SHP77 (cell line): ENCODE results near the gene C22orf23.
"Not testable (repeated sequence)": the region's sequence is repeated elsewhere in the genome, so short reads cannot be mapped to it uniquely, and the experiment has no call there.

Experiments used
- DNase-seq, 2 experiments: peaks; one replicate each; lab custom pipeline; 2025; lab: John Stamatoyannopoulos, UW

C22orf23 gene

GRCh38 chr22:37954686-37955085, 1.3 kb upstream of the C22orf23 start:
- no peak for DNase-seq

- DNase-seq: no peak
Measured at GRCh38 chr22:37953062-37953436, 352 bp downstream of the C22orf23 start.

- not testable (repeated sequence) for DNase-seq
Measured at GRCh38 chr22:37952629-37953028, 772 bp downstream of the C22orf23 start.

DNA sequence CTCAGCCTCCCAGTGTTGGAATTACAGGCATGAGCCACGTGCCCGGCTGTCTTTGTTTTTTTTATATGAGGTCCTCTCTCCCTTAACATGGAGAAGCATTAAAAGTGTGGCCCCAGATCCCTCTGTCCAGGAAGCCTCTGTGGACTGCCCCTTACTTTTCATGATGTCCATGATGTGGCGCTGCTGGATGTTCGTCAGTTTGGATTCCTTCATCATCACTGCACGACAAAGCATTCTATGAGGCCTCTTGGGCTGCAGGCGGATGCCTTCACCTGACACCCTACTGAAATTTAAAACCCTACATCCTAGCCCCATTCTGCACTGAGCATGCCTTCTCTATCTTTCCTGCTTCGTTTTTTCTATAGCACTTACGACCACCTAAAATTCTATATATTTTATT, 2.1 kb downstream of the C22orf23 start:
- DNase-seq: no peak

- not testable (repeated sequence) for DNase-seq
Measured at GRCh38 chr22:37947142-37947795, 6.1 kb downstream of the C22orf23 start.

- not testable (repeated sequence) for DNase-seq
Measured at GRCh38 chr22:37944423-37944822, 9.0 kb downstream of the C22orf23 start.

DNA sequence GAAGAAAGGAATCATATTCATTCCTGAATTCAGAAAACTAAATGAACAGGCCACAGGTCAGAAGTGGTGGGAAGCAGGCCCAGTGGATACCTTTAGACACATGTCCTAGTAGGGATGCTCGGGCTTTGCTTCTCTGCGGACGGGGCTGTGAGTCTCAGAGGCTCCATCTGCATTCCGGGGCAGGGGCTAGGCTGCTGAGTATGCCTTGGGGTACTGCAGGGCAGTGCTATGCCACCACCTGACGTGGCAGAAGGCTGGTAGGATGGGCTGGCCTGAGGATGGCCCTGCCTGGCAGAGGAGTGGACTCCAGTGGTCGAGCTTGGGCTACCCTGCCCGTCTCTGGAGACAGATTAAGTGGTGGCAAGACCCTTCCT, 9.6 kb downstream of the C22orf23 start:
- DNase-seq: no peak

- no peak for DNase-seq
Measured at GRCh38 chr22:37943136-37943824, 10.1 kb downstream of the C22orf23 start.

GRCh38 chr22:37942133-37942532, 11.3 kb downstream of the C22orf23 start:
- DNase-seq: no peak

DNA sequence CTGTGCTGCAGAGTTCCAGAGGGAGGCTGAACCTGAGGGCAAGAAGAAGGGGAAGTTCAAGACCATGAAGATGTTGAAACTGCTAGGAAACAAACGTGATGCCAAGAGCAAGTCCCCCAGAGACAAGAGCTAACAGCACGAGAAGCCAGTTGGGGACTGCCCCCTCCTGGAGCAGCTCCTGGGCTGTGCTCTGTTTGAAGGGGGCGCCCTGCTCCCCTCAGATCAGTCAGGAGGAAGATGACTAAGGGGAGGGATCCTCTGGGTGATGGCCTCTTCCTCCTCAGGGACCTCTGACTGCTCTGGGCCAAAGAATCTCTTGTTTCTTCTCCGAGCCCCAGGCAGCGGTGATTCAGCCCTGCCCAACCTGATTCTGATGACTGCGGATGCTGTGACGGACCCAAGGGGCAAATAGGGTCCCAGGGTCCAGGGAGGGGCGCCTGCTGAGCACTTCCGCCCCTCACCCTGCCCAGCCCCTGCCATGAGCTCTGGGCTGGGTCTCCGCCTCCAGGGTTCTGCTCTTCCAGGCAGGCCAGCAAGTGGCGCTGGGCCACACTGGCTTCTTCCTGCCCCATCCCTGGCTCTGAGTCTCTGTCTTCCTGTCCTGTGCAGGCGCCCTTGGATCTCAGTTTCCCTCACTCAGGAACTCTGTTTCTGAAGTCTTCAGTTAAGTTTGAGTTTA, 12.6 kb downstream of the C22orf23 start:
- DNase-seq: no peak

DNA sequence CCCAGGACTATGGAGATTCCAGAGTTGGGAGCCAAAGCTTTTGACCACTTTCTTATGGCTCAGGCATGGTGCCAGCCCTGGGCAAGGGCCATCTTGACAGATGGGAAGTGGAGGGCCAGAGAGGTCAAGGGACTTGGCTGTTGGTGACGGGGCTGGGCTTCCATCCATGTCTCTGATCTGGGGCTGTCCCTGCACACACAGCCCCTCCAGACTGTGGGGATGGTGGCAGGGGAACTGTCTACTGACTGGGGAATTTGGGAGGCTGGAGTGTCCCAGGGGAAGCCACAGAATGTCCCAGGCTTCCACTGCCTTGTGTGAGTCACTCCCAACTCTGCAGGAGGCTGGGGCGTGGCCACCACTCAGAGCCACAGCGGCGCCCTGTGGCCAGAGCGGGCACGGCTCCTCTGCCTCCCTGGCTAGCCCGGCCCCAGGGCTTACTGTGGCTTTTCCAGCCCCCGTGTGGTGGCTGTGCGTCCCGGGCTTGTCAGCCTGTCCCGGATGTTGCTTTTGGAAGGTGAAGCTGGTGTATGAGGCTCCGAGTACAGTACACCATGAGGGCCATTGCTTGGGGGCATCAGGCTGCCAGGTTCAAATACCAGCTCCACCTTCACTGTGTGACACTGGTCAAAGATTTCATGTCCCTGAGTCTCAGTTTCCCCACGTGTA, 19.6 kb downstream of the C22orf23 start:
- DNase-seq: peak; percentile 72 to 78

DNA sequence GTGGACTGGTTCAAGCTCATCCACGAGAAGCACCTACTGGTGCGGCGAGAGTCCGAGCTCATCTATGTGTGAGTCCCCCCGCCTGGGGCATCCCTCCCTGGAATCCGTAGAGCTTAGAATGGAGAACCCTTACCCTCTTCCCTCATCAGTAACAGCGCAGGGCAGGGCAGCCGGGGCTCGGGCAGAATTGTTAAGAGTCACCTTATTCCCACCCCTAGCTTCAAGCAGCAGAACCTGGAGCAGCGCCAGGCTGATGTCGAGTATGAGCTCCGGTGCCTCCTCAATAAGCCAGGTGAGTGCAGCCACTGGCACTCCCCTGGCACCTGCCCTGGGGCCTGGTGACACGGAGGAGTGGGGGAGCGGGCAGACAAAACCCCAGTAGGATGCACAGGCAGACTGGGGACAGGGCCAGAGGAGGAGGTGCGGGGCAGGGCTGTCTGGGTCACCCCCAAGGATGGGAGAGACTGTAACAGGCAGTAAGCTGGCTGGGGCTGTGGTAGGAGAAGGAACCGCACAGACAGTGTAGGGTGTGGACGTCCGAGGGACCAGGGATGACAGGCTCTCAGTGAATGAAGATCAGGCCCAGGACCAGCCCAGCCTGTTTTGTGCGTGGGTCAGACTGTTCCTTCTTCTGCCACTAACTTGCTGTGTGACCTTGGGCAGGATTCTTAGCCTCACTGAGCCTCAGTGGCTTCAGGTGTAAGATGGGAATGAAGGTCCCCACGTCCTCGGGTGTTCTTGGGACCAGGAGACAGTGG, 20.4 kb downstream of the C22orf23 start:
- peak in 1 of 2 experiments; percentile 3 for DNase-seq

DNA sequence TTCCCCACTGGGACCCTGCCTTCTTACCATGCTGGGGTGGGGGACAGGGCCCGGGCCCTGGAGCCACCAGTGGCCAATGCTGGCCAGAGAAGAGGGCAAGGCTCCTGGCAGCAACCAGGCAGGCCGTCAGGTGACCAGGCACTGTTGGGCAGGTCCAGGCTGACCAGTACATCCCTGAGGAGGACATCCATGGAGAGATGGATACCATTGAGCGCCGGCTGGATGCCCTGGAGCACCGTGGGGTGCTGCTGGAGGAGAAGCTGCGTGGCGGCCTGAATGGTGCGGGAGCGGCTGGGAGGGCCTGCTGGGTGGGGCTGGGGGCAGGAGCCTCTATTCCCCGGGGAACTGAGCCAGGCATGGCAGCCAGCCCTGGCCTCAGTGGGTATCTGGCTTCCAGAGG, 21.0 kb downstream of the C22orf23 start:
- DNase-seq: no peak

DNA sequence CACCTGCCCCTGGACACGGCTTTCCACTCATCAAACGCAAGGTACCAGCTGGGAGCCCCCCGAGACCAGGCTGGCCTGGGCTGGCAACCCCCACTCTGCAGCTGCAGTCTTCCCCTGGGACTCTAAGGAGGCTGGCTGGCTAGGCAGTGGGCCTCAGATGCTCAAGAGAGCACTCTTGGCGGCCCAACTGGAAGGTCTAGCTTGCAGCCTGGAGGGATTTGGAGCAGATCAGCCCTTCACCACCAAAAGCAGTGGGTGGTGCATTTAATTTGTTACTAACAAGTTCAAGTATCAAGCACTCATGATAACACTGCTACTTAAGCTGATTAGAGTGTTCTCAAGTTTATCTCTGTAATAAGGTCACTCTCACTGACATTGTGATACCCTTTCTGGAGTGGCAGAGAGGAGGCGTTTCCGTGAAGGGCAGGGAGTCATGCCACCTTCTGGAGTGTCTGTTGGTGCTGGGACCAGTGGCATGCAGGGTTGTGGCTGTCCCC, 21.5 kb downstream of the C22orf23 start:
- no peak for DNase-seq

DNA sequence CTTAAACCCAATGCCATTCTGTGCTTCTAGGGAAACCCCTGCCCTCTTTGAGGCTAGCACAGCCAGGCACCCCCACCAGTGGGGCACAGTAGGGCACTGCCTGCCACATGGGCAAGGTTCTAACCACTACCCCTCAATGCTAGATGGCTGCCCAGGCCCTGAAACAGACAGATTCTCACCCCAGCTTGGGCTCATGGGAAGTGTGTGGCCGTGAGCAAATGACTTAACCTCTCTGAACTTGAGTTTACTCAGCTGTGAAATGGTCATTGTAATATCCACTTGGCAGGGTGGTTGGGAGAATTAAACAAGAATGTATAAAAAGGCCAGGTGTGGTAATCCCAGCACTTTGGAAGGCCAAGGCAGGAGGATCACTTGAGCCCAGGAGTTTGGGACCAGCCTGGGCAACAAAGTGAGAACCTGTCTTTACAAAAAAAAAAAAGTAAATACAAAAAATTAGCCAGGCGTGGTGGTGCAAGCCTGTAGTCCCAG, 22.4 kb downstream of the C22orf23 start:
- peak; percentile 19 to 22 for DNase-seq

- DNase-seq: peak; percentile 34 to 45
Measured at GRCh38 chr22:37930270-37930951, 23.0 kb downstream of the C22orf23 start.

DNA sequence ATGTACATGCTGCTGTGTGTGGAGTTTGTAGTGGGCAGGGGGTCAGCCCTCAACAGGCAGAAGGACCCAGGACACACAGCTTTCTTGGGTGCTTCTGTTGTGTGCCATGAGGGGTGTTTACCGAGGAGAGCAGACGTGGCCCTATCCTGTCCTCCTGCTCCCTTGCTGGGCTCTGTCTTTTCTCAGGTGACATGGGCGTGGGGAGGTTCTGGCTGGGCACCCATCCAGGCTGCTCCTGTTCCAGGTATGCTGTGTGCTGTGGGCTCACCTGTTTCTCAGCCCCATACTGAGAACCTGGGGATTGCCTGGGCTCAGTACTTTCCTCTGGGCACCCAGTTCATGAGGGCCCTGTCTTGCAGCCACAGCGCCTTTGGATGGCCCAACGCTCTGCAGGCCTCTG, 24.0 kb downstream of the C22orf23 start:
- DNase-seq: no peak

- no peak for DNase-seq
Measured at GRCh38 chr22:37927637-37927936, 25.8 kb downstream of the C22orf23 start.

GRCh38 chr22:37926771-37927636, 26.4 kb downstream of the C22orf23 start:
- DNase-seq: no peak

- no peak for DNase-seq
Measured at GRCh38 chr22:37926358-37926757, 27.0 kb downstream of the C22orf23 start.
